Esophagus squamous epithelium (tissue), 5 donors: ENCODE data around the gene HES5. TPM values are rescaled to one million over a fixed set of nuclear protein-coding genes. Genes with fewer than 3 reads are reported as not detected.

Experiments
- DNase-seq: peaks from one replicate; lab custom pipeline; 2025; lab: John Stamatoyannopoulos, UW
- H3K27ac ChIP-seq, 4 donors: fragments of 200-600 bp; sonication (generic); one replicate each; pipeline ENCODE4 v1.5.1; 2016 to 2019; ENCODE audit warnings: mild to moderate bottlenecking in 1 of 4
- H3K27me3 ChIP-seq, 4 donors: fragments of 200-600 bp; sonication (generic); 1 replicate in 3 of 4; 2 replicates in 1 of 4; pipeline versions ENCODE4 v1.5.1 to v1.6.0; 2017 to 2021; ENCODE audit warnings: antibody characterized with exemption in 1 of 4
- H3K36me3 ChIP-seq, 3 donors: fragments of 200-600 bp; sonication (generic); one replicate each; pipeline ENCODE4 v1.5.1; 2016 to 2019
- H3K4me1 ChIP-seq, 3 donors: fragments of 200-600 bp; sonication (generic); one replicate each; pipeline ENCODE4 v1.5.1; 2017 to 2019
- H3K4me3 ChIP-seq, 4 donors: fragments of 200-600 bp; sonication (generic); 1 replicate in 3 of 4; 2 replicates in 1 of 4; pipeline ENCODE4 v1.5.1; 2016 to 2019; ENCODE audit warnings: mild to moderate bottlenecking in 2 of 4, moderate library complexity in 1 of 4
- H3K9me3 ChIP-seq, 3 donors: fragments of 200-600 bp; sonication (generic); one replicate each; pipeline ENCODE4 v1.5.1; 2016 to 2019
- CTCF ChIP-seq, 6 experiments: fragments of 450-650 bp in 4 of 6; fragments of 200-600 bp in 2 of 6; sonication (generic) in 2 of 6; IDR thresholded peaks; one replicate each; pipeline ENCODE4 v1.5.1; 2016 to 2019; ENCODE audit warnings: antibody characterized with exemption in 6 of 6, mild to moderate bottlenecking in 4 of 6, moderate library complexity in 4 of 6
- POLR2A ChIP-seq, 4 donors: fragments of 450-650 bp; IDR thresholded peaks; one replicate each; pipeline ENCODE4 v1.6.1; 2017; ENCODE audit warnings: antibody characterized with exemption in 4 of 4, mild to moderate bottlenecking in 4 of 4, moderate library complexity in 3 of 4
- WGBS, 2 donors: methylation state at CpG; one replicate each; pipeline ENCODE4 v1.1.5; 2018; 5-methylcytosine and 5-hydroxymethylcytosine counted together
- intact Hi-C: fragments of 100-400 bp; cut with DNase I; formaldehyde crosslinking; loops from one replicate; pipeline ENCODE4 v1.15.0; 2022
- total RNA-seq, 4 donors: library from RNA; depleted of rRNA; stranded (reverse); fragments of >200 nt; gene quantifications; one replicate each; pipeline ENCODE4 v1.1.0, GENCODE V29; 2016
- donor health status: DM: yes; HTN: yes; CAD: no.

The HES5 gene
- total RNA-seq, 4 donors from 2014 or later = 0.35 to 0.76 (median 0.70) TPM; not detected in 1

DNA sequence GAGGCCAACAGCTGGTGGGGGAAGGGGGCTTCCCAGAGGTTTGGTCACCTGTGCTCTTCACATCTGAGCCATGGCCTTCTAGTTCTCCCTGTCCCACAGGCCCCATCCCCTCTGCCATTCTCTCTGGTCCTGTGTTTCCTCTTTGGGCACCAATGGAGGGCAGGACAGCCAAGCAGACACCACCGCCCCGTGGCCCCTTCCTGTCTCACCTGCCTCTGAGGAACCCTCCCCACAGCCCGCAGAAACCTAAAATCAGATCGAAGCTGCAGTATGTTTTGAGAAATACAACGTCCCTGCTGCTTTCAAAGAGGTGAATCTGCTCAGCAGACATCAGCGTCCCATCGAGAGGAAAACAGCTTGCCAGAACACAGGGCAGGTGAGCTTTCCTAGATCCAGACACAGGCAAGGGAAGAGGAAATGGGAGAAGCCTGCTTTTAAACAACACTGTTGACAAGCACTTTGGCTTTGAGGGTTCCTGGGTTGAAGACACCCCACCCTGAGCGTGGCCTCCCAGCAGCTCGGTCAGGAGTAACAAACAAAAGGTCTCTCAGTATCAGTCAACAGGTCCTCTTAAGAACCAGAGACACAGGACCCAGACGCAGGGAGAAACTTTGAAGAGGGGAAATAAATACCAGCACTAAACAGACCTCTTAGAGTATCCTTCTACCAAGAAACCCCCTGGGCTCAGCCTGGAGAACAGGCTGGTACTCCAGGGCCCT is 6.0 kb downstream of the HES5 start:
- Histone ChIP-seq H3K4me3 (peak overlapping the region in 1 of 4 donors; percentile 5), H3K36me3 (peaks cover 21 to 34% (median 23%) of the 10 kb centered on the region in 3 donors), H3K9me3 (no peaks in the 10 kb centered on the region), H3K27ac (peak overlapping the region in 1 of 4 donors; percentile 19), H3K27me3 (peaks cover 0 to 15% (median 0%) of the 10 kb centered on the region in 4 donors), H3K4me1 (peaks cover 41 to 56% (median 53%) of the 10 kb centered on the region in 3 donors)
- DNase-seq = no peak
- intact Hi-C loops = no loop called here
- WGBS, 2 donors = 58 to 72% methylated on average over 8 of the region's 10 CpGs
- TF ChIP-seq POLR2A (IDR thresholded peaks at IDR 0.05) (no peak), CTCF (IDR thresholded peaks at IDR 0.05) (no peak)

DNA sequence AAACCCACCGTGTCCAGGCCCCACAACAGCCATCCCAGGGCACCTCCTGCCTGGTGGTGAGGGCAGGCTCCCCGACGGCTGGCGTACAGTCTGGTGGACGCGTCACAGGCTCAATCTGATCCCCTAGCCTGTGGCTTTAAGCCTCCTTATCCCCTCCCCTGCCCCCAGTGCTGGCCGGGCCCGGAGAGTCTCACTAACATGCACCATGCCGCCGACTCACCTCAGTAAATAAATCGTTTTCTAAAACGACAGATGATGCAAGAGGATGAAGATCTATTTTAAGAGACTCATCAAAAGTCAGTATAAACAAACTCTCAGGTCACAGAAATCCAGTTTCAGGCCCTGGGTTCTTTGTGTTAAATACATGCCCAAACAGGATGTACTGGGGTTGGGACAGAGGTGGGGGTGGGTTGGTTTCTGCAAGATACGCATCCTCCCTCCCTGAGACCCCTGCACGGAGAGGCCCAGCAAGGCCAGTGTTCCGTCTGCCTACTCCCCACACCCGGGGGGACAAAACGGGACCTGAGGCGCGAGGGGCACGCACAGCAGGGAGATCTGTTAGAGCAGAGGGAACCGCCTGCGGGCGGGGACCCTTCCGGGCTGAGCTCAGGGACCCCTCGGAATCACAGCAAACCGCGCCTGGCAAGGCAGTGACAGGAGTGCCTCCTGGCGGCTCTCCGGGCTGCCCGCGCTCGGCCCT is 6.7 kb downstream of the HES5 start:
- 49 to 58% methylated on average over 12 to 28 of the region's 32 CpGs for WGBS, 2 donors
- intact Hi-C loops = no loop called here
- peak overlapping the region in 1 of 4 donors; percentile 36 for H3K27ac ChIP-seq
- H3K27me3 ChIP-seq = peaks cover 0 to 8% (median 0%) of the 10 kb centered on the region in 4 donors
- H3K36me3 ChIP-seq = peaks cover 28 to 41% (median 30%) of the 10 kb centered on the region in 3 donors
- no peaks in the 10 kb centered on the region for H3K9me3 ChIP-seq
- peak overlapping the region in 1 of 4 donors; percentile 5 for H3K4me3 ChIP-seq
- peaks cover 35 to 49% (median 46%) of the 10 kb centered on the region in 3 donors for H3K4me1 ChIP-seq
- no peak for DNase-seq
- no peak for TF ChIP-seq POLR2A (IDR thresholded peaks at IDR 0.05)
- TF ChIP-seq CTCF (IDR thresholded peaks at IDR 0.05) = no peak

GRCh38 chr1:2522230-2522629 is 7.8 kb downstream of the HES5 start:
- Histone ChIP-seq H3K4me3 (no peak overlapping the region), H3K27ac (no peak overlapping the region), H3K36me3 (peaks cover 38 to 52% (median 42%) of the 10 kb centered on the region in 3 donors), H3K4me1 (peaks cover 24 to 38% (median 35%) of the 10 kb centered on the region in 3 donors), H3K9me3 (no peaks in the 10 kb centered on the region), H3K27me3 (no peaks in the 10 kb centered on the region)
- intact Hi-C loops = no loop called here
- TF ChIP-seq CTCF (IDR thresholded peaks at IDR 0.05) (no peak), POLR2A (IDR thresholded peaks at IDR 0.05) (no peak)
- no peak for DNase-seq
- 89 to 93% methylated on average over 5 to 6 of the region's 7 CpGs for whole genome bisulfite sequencing, 2 donors

DNA sequence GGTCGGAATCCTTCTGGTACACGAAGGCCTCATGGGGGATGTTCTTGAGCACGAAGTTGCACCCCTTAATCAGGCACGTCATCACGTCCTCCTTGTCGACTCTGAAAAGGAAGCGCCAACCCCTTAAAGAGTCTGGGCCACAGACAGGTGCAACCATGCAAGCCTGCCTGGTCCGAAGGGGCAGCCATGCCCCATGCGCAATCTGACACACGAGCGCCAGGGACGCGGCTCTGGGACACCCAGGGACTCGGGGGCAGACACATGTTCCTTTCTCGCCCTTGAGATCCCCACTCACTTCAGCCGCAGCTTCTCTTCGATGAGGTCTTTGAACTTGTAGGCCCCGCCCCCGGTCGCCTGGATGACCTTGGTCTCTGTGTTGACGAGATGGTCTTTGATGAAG is 9.3 kb downstream of the HES5 start:
- Histone ChIP-seq H3K9me3 (no peaks in the 10 kb centered on the region), H3K4me3 (no peak overlapping the region), H3K27me3 (no peaks in the 10 kb centered on the region), H3K27ac (no peak overlapping the region), H3K4me1 (peaks cover 17 to 30% (median 27%) of the 10 kb centered on the region in 3 donors), H3K36me3 (peaks cover 53 to 66% (median 54%) of the 10 kb centered on the region in 3 donors)
- 84 to 94% methylated on average over 9 to 10 of the region's 21 CpGs for WGBS, 2 donors
- DNase-seq = no peak
- TF ChIP-seq CTCF (IDR thresholded peaks at IDR 0.05) = no peak
- TF ChIP-seq POLR2A (IDR thresholded peaks at IDR 0.05) = no peak
- intact Hi-C loops = no loop called here

- H3K36me3 ChIP-seq = peaks cover 57 to 72% (median 58%) of the 10 kb centered on the region in 3 donors
- WGBS, 2 donors = 92 to 95% methylated on average over 3 to 4 of the region's 20 CpGs
- no peak for DNase-seq
Measured at GRCh38 chr1:2520206-2520605, 9.9 kb downstream of the HES5 start.

More at GRCh38 chr1:2520206-2520605, 9.9 kb downstream of the HES5 start:
- Histone ChIP-seq H3K4me1 (peaks cover 11 to 24% (median 22%) of the 10 kb centered on the region in 3 donors), H3K4me3 (no peak overlapping the region), H3K27ac (no peak overlapping the region), H3K27me3 (no peaks in the 10 kb centered on the region), H3K9me3 (no peaks in the 10 kb centered on the region)
- intact Hi-C loops = no loop called here
- TF ChIP-seq POLR2A (IDR thresholded peaks at IDR 0.05) = no peak
- TF ChIP-seq CTCF (IDR thresholded peaks at IDR 0.05) = no peak
